Peyer's patch (tissue), 4 donors: ENCODE results near the gene KIRREL3. TPM values are rescaled to one million over a fixed set of nuclear protein-coding genes. Genes with fewer than 3 reads are reported as not detected.

Experiments used
- DNase-seq, 3 donors: peaks; one replicate each; pipeline ENCODE4 v3.0.0-alpha.2; 2017 to 2019
- H3K27ac ChIP-seq, 4 donors: fragments of 200-600 bp; sonication (generic); one replicate each; pipeline ENCODE4 v1.5.1; 2016 to 2019
- H3K27me3 ChIP-seq, 2 donors: fragments of 200-600 bp; sonication (generic); one replicate each; pipeline ENCODE4 v1.5.1; 2019
- H3K36me3 ChIP-seq, 3 donors: fragments of 200-600 bp; sonication (generic); one replicate each; pipeline ENCODE4 v1.5.1; 2016 to 2019
- H3K4me1 ChIP-seq, 4 donors: fragments of 200-600 bp; sonication (generic); one replicate each; pipeline ENCODE4 v1.5.1; 2016 to 2019
- H3K4me3 ChIP-seq, 4 donors: fragments of 200-600 bp; sonication (generic); 1 replicate in 3 of 4; 2 replicates in 1 of 4; pipeline ENCODE4 v1.5.1; 2016 to 2019; ENCODE audit warnings: mild to moderate bottlenecking in 1 of 4
- H3K9me3 ChIP-seq, 4 donors: fragments of 200-600 bp; sonication (generic); one replicate each; pipeline ENCODE4 v1.5.1; 2016 to 2019; ENCODE audit warnings: mild to moderate bottlenecking in 1 of 4
- POLR2A ChIP-seq, 2 donors: fragments of 450-650 bp; IDR thresholded peaks; one replicate each; pipeline ENCODE4 v1.5.1; 2017; ENCODE audit warnings: antibody characterized with exemption in 2 of 2, mild to moderate bottlenecking in 2 of 2, moderate library complexity in 2 of 2
- total RNA-seq, 4 donors: library from RNA; depleted of rRNA; stranded (reverse); fragments of >200 nt; gene quantifications; one replicate each; pipeline ENCODE4 v1.1.0, GENCODE V29; 2016
- TF ChIP-seq, protein P1 (sequence below), 6 experiments: fragments of 450-650 bp in 4 of 6; fragments of 200-600 bp in 2 of 6; sonication (generic) in 1 of 6; IDR thresholded peaks; one replicate each; pipeline ENCODE4 v1.5.1; 2017 to 2019; ENCODE audit warnings: antibody characterized with exemption in 6 of 6, mild to moderate bottlenecking in 3 of 6, moderate library complexity in 1 of 6

Gene KIRREL3
- total RNA-seq, 4 donors from 2014 or later, result 0.83 TPM; not detected in 3

DNA sequence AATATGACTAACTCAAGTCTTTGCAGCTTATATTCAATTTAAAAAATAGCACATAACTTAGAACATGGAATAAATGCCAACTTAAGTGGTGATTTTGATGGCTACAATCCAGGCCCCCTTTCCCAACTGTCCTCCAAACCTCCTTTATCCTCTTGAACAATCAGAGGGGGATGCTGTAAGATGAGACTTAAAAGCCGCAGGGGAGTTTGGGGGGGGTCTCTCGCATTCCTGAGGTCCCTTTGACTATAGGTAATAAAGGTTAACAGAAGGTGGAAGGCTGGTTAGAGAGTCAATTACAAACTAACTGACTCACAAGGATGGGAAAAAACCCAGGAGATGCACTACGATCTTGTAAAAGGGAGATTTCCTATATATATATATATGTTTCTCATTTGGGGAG is 101.8 kb downstream of the KIRREL3 start:
- Histone ChIP-seq H3K36me3 (no peaks in the 10 kb centered on the region), H3K4me3 (no peak overlapping the region), H3K27ac (no peak overlapping the region), H3K27me3 (no peaks in the 10 kb centered on the region), H3K9me3 (no peaks in the 10 kb centered on the region), H3K4me1 (no peaks in the 10 kb centered on the region)
- TF ChIP-seq, protein P1, sequence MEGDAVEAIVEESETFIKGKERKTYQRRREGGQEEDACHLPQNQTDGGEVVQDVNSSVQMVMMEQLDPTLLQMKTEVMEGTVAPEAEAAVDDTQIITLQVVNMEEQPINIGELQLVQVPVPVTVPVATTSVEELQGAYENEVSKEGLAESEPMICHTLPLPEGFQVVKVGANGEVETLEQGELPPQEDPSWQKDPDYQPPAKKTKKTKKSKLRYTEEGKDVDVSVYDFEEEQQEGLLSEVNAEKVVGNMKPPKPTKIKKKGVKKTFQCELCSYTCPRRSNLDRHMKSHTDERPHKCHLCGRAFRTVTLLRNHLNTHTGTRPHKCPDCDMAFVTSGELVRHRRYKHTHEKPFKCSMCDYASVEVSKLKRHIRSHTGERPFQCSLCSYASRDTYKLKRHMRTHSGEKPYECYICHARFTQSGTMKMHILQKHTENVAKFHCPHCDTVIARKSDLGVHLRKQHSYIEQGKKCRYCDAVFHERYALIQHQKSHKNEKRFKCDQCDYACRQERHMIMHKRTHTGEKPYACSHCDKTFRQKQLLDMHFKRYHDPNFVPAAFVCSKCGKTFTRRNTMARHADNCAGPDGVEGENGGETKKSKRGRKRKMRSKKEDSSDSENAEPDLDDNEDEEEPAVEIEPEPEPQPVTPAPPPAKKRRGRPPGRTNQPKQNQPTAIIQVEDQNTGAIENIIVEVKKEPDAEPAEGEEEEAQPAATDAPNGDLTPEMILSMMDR (IDR thresholded peaks at IDR 0.05), result no peak
- DNase-seq, result no peak

DNA sequence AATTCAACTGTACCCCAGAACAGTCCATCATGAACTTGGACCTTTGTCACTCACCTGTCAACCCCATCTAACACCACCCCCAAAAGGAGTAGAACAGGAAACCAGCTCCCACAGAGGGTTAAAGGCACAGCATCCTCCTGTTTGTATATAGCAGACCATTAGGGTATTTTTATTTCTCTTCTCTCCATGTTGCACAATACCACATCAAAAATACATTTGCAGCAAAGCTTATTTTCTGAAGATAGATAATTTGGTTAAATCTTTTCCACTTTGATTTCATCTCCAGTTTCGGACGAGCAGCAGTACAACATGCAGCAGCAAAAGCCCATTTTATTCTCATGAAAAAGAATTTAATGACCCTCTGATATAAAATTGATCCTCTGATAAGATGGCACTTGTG is 103.1 kb downstream of the KIRREL3 start:
- H3K4me1 ChIP-seq, result no peaks in the 10 kb centered on the region
- DNase-seq, result no peak
- no peaks in the 10 kb centered on the region for H3K9me3 ChIP-seq
- TF ChIP-seq POLR2A (IDR thresholded peaks at IDR 0.05), result no peak
- TF ChIP-seq, protein P1 (IDR thresholded peaks at IDR 0.05), result no peak
- H3K27me3 ChIP-seq, result no peaks in the 10 kb centered on the region
- H3K4me3 ChIP-seq, result no peak overlapping the region
- no peaks in the 10 kb centered on the region for H3K36me3 ChIP-seq
- H3K27ac ChIP-seq, result no peak overlapping the region

DNA sequence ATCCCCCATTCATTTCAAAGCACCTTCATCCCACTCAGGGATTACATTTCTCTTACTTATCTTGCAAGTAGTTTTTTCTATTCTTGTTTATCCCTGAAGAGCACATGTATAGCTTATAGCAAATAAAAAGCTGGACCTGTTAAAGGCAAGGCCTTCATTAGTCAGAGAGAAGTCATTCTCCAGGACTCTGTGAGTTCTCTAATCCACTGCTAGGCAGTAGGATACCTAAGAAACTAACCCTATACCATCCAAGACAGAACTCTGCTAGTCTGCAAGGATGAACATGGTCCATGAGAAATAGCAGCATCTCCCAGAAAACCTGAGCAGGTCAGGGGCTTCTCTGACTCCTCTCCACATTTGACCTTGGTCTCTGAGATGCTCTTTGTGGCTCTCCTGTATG is 104.5 kb downstream of the KIRREL3 start:
- no peak overlapping the region for H3K4me3 ChIP-seq
- H3K27me3 ChIP-seq, result no peaks in the 10 kb centered on the region
- no peak for TF ChIP-seq POLR2A (IDR thresholded peaks at IDR 0.05)
- TF ChIP-seq, protein P1 (IDR thresholded peaks at IDR 0.05), result no peak
- DNase-seq, result no peak
- H3K27ac ChIP-seq, result no peak overlapping the region
- H3K4me1 ChIP-seq, result no peaks in the 10 kb centered on the region
- H3K9me3 ChIP-seq, result no peaks in the 10 kb centered on the region
- no peaks in the 10 kb centered on the region for H3K36me3 ChIP-seq

DNA sequence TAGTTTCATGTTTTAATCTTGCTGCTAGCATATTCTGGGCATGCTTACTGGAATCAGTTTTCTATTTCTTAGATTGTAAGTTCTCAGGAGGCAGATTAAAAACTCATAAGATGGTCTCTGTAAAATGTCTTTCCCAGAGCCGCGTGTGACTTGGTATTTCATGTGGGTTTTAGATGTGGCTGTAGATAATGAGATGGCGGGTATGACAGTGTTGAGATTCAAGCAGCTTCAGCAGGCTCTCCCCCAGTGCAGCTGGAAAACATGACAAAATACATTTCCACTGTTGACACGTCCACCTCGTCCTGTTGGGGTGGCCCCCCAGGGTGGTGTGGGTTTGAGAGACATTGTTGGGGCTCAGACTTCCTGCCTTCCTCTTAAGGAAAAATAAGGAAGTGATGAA is 106.8 kb downstream of the KIRREL3 start:
- H3K36me3 ChIP-seq, result no peaks in the 10 kb centered on the region
- no peaks in the 10 kb centered on the region for H3K9me3 ChIP-seq
- no peak for TF ChIP-seq POLR2A (IDR thresholded peaks at IDR 0.05)
- TF ChIP-seq, protein P1 (IDR thresholded peaks at IDR 0.05), result no peak
- no peak overlapping the region for H3K4me3 ChIP-seq
- no peak overlapping the region for H3K27ac ChIP-seq
- H3K4me1 ChIP-seq, result no peaks in the 10 kb centered on the region
- no peaks in the 10 kb centered on the region for H3K27me3 ChIP-seq
- no peak for DNase-seq

DNA sequence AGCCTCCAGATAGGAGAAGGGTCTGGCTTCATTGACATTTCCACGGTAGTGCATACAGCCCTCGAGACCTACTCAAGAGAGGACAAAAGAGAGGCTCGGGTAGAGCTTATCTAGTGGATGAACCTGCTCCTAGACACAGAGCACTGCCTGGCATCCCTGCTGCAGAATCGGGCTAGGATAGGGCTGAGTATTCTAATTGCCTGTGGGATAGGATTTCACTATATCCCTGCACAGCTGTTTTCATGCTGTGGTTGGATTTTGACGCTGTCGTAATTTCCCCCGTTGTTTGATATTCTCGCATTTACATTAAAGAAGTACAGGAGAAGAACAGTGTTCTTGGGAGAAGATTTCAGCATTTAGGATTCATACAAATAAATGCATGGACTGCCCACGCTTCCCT is 107.8 kb downstream of the KIRREL3 start:
- H3K4me3 ChIP-seq, result no peak overlapping the region
- no peaks in the 10 kb centered on the region for H3K4me1 ChIP-seq
- DNase-seq, result no peak
- no peaks in the 10 kb centered on the region for H3K36me3 ChIP-seq
- no peak for TF ChIP-seq POLR2A (IDR thresholded peaks at IDR 0.05)
- TF ChIP-seq, protein P1 (IDR thresholded peaks at IDR 0.05), result no peak
- no peak overlapping the region for H3K27ac ChIP-seq
- H3K27me3 ChIP-seq, result no peaks in the 10 kb centered on the region
- no peaks in the 10 kb centered on the region for H3K9me3 ChIP-seq

DNA sequence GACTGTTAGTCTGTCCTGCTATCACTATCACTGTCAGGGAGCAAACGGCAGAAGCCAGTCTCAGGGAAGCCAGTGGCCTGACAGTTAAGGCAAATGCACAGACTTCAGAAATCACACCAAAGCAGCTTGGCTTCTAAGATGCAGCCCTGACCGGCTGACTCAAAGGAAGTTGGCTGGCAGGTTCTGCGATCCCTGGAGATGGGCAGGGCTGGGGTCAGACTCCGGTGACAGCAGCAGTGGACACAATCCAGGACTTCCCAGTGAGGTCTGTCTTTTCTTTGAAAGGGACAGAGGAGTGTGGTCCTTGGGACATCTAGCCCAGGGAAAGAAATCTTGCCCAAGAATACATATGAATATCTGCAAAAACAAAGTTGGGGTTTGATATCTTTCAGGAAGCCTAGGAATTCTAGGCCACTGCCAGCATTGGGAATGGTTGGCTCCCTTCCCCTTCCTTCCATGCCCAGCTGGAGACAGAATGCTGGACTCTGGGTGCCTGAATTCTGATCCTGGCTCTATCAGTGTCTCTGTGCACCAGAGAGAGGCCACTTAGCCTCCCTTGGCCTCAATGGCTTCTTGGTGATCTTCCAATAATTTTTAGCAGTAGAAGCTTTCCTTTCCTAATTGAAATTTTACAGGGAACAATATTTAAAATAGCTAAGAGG is 108.9 kb downstream of the KIRREL3 start:
- no peaks in the 10 kb centered on the region for H3K4me1 ChIP-seq
- TF ChIP-seq, protein P1 (IDR thresholded peaks at IDR 0.05), result no peak
- no peak for TF ChIP-seq POLR2A (IDR thresholded peaks at IDR 0.05)
- H3K36me3 ChIP-seq, result no peaks in the 10 kb centered on the region
- H3K27ac ChIP-seq, result no peak overlapping the region
- H3K27me3 ChIP-seq, result no peaks in the 10 kb centered on the region
- H3K4me3 ChIP-seq, result no peak overlapping the region
- no peak for DNase-seq
- no peaks in the 10 kb centered on the region for H3K9me3 ChIP-seq
